Neuronal stem cell (in vitro differentiated cells): ENCODE results near the gene S100A8. TPM values are rescaled to one million over a fixed set of nuclear protein-coding genes. Genes with fewer than 3 reads are reported as not detected.

Experiments used
- small RNA-seq: library from polyadenylated mRNA; stranded (forward); fragments of <200 nt; extraction: miRNeasy Mini kit (QIAGEN cat#:217004); gene quantifications from one replicate; pipeline ENCODE3, GENCODE V24; 2013; ENCODE audit not compliant: insufficient read depth

The S100A8 gene

Small RNAs within 50 kb of the gene (small RNA-seq; reads per million reads assigned to genes)
- not detected for gene S100A15A
